NK-92 treated with Interleukin-12 subunit alpha and Interleukin-12 subunit beta, amount 100 ng/mL, for 24 hours (cell line): ENCODE measurements around the gene NAXE.
"Not testable (repeated sequence)": the region's sequence is repeated elsewhere in the genome, so short reads cannot be mapped to it uniquely, and the experiment has no call there.

ENCODE experiments used
- DNase-seq: peaks from one replicate; lab custom pipeline; 2025; lab: John Stamatoyannopoulos, UW

NAXE gene

DNA sequence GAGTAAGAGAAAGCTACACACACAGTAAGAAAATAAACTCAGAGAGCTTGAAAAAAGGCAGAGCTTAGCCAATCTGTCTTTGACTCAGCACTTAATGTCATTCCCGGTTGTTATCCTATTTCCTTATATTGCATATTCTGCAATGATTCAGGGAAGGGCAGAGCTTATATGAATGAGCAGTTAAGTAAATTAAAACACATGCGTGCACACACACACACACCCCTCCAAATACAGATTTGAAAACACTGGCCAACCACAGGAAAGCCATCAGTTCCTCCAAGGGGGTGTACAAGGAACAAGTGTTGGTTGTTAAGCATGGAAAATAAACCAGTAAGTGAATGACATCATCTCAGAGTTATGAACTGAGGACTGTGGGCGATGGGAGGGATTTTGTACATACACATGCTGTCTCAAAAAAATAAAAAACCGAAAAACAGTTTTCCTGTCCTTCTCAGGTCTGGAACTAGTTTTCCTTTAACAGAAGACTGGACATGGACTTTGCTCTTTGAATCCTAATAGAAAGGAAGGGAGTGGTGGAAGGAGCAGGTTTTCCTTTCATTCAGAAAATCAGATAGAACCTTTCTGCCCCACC is 20.2 kb upstream of the NAXE start:
- no peak for DNase-seq

DNA sequence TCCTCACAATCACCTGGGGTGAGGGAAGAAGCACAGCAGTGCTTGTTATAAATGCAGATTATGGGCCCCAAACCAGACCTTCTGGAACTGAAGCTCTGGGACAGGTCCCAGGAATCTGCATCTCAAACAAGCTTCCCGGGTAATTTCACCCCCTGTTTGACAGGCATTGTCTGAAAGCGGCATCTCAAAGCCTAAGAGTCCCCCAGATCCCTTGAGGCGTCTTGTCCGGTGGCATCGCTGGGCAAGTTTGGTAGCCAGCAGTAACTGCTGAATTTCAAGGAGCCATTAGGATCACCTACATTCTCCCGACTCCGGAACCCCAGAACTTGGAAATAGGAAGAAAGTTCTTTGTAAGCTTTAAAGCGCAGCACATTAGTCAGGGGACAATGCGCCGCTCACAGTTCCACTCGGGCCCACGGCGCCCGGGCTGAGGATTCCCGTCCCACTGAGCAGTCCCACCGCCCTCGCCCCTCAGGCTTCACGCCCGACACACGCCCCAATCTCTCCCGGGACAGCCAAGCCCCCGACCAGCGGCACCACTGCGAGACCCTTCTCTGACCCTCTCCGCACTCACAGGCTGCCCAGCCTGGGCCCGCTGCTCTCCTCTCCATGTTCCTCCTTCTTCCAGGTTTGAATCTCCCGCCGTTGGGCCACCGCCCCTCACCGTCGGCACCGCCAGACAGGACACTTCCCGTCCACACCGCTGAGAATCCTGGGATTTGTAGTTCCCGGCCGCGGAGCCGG is 19.5 kb upstream of the NAXE start, which contains the start of gene IQGAP3:
Gene IQGAP3, minus strand, starts transcription at position 647 of the 744 bp plus-strand sequence. Its CDS starts 36 bp downstream, at position 611.
- DNase-seq: no peak

DNA sequence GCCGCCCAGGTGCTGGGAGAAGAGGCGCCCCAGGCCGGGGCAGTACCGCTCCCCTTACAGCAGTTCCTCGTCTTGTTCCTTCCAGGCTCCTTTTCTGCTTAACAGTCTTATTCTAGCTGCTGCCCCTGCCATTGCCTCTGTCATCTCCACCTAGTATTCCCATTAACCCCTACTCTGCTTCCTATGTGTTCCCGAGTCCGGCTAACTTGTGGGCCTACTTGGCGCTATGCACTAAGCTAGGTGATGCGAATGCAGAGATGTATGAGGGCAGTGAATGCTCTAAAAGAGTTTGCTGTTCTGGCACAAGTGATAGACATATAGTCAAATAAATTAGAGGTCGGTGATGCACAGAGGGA is 18.9 kb upstream of the NAXE start:
- no peak for DNase-seq

DNA sequence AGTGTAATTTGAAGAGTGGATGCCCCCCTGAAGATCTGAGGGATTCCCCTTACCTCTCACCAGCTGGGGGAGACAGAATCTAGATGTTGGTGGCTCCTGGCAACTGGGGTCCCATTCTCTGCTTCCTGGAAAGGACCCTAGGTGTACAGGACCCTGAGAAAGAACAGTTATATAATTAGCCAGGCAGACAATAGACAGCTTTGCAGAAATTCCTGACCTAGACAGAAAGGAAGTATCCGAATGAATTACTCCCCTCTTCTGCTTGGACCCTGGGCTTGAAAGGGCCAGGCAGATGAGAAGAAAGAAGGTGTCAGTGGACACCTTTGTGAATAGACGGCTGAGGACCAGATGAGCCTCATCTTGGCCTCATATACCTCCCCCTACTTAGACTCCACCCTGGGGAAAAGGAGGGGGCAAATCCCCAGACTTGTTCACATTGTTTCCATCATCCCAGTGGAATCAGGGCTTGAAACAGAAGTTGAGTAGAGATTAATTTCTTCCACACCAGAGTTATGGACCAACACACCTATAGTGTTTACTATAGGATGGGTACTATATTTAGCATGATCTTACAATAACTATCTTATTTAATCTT is 17.4 kb upstream of the NAXE start:
- DNase-seq: no peak

DNA sequence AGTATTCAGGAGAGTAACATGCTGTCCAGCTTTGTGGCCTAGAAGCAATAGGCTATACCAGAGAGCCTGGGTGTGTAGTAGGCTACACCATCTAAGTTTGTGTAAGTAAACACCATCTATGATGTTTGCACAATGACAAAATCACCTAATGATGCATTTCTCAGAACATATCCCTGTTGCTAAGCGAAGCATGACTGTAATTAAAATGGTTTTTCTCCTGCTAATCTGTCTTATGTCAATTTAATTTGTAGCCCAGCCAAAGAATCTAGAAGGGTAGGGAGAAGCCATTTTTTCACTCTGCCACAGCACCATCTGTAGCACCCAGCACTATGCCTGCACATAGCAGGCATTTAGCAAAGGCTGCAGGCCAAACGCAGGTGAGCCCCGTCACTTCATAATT is 14.0 kb upstream of the NAXE start:
- no peak for DNase-seq

DNA sequence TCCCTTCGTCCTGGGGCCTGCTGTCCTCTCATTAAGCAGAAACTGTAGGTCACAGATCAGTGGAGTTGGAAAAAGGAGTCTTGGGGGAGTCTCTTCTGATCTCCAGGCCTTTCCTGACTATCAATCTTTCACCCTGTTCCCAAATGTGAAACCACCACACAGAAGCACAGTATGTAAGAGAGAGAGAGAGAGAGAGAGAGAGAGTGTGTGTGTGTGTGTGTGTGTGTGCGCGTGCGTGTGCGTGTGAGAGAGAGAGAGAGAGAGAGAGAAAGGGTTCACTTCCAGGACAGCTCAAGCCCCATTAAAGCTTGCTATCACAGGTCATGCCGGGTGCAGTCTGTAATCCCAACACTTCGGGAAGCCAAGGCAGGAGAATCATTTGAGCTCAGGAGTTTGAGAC is 13.5 kb upstream of the NAXE start:
- DNase-seq: no peak

DNA sequence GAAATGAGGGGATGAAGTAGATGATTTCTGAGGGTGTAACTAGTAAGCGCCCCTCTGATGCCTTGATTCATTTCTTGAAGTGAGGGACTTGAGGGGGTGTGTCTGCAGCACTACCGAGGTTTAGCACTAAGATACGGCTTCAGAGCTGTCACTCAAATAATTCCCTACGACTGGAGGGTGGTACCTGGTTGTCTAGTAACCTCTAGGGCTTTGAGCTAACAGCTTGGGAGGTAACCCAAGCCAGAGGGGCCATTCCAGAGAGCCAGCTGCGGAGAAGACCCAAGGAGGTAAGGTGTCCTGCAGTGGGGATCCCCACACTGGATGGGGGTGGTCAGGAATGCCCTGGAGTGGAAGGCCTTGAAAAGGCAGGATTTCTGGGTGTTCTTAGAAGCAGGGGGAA is 12.1 kb upstream of the NAXE start, which contains the start of gene TTC24:
Gene TTC24, plus strand, starts transcription at position 252 of the 400 bp plus-strand sequence. CDS start 1,642 bp downstream, outside the sequence.
- no peak for DNase-seq

DNA sequence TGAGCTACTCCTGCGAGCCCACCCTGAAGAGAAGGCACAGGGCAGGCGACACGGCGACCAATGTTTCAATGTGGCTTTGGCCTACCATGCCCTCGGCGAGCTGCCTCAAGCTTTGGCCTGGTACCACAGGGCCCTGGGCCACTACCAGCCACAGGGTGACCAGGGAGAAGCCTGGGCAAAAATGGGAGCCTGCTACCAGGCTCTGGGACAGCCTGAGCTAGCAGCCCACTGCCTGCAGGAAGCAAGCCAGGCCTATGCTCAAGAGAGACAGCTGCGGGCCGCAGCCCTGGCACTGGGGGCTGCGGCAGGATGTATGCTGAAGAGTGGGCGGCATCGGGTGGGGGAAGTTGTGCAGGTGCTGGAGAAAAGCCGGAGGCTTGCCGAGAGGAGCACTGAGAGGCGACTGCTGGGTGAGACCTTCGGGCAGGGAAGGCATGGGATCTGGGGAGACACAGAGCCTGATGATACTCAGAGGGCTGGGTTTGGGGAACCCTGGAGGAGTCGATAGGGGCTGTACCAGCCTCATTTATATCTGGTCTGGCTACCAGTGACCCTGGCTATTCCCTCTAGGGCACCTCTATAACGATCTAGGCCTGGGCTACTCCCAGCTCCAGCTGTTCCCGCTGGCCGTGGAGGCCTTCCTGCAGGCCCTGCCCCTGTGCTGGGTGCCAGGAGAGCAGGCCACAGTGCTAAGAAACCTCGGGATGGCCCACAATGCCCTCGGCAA is 9.8 kb upstream of the NAXE start:
- no peak for DNase-seq

DNA sequence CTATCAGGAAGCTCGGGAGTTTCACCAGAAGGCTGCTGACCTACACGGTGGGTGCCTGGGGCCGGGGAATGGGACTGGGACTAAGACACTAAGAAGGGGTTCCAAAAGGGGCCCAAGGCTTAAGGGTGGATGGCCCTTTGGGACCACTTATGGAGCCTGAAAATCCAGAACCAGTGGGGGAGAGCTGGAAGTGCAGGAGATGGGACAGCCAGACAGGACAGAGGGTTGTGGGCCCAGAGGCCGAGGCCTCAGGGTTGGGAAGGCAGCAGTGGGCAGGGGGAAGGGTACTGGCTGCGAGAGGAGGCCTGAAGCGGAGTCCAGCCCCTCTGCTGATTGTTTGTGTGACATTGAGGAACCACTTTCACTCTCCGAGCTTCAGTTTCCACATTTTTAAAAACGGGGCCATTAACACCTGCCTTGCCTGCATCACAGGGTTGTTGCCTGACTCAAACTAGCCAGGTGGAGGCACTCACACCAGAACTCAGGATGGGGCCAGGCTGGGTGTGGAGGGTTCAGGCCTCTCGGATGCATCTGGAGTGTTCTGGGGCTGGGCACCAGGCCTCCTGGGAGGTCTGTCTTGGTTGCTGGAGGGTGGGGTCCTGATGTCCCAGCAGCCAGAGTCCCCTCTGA is 9.1 kb upstream of the NAXE start:
- no peak for DNase-seq

DNA sequence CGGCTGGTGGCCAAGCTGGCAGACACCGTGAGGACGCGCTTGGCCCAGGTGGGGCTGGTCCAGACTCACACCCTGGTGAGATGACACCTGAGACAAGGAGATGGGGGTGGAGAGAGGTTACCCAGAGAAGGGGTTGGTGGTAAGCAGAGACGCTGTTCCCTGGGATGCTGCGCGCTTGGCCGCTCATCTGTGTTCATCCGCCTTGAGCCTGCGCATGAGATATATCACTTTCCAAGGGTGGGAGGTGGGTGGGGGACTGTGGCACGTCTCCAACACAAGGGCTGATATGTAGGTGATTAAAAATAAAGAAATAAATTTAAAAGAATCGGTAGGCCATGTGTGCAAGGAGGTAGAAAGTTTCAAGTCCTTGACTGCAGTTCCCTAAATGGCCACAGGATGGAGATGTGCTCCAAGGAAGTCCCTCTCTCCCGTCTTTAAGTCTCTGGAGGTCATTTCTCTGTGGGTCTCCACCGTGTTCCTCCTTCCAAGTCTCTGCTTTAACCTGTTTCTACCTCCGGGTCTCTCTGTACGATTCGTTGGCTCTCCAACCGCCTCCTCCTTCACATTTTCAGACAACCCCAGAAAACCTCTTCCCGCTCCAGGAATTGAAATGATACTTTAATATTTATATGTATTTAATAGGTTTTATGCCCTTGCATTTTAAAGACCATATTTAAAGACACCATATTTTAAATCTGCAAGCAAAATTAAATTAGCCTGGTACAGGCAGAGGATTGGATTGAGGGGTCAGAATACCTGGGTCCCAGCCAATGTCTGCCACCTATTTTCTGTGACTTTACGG is 7.6 kb upstream of the NAXE start:
- peak; percentile 35 for DNase-seq

DNA sequence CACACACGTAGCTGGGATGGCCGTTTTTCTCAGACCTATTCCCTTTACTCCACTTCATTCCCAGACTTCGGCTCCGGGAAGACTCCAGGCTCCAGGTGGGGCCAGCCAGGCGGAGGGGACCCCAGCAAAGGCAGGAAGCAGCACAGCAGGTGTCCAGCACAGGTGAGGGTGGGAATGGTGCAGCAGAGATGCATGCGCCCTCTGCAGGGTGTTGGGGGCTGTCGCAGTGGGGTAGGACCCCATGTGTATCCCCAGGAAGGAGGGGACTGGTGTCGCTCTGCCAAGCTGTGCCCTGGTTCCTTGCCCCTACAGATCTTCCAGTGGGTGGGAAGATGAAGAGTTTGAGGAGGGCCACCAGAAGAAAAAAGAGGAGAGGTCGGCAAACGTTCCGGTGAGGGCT is 6.8 kb upstream of the NAXE start:
- no peak for DNase-seq

DNA sequence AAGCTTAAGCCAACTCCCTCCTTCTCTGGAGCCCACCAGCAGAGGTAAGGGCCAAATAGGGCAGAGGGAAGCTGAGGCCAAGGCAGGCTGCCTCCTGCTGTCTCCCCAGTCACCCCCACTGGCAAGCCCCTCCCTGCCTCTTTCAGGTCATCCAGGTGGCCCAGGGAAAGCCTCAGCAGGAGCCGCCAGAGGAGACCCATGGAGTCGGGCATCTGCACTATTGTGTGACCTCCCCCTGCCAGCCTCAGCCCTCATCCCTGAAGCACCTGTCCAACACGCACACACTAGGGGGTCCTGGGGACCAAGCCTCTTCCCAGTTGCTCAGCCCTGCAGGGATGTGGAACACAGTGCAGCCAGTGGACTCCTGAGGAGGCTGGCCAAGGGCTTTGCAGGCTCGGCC is 5.3 kb upstream of the NAXE start:
- no peak for DNase-seq

DNA sequence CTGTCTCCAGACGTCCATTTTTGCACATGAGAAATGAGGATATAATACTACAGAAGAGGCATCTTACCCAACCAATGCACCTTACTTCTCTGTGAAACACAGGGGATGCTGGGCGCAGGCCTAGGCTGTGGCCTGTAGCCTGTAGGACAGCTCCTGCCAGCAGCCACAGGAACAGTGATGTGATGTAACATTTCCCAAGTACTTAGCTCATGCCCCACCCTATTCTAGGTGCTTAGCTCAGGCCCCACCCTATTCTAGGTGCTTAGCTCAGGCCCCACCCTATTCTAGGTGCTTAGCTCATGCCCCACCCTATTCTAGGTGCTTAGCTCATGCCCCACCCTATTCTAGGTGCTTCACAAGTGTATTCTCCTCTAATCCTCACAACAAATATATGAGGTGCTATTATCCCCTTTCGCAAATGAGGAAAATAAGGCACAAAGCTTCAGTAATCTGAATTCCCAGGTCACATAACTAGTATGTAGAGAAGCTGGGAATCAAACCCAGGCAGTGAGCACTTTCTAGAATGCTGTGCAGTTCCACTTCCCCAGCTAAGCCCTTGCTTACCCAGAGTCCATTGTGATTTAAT is 4.6 kb upstream of the NAXE start:
- no peak for DNase-seq

DNA sequence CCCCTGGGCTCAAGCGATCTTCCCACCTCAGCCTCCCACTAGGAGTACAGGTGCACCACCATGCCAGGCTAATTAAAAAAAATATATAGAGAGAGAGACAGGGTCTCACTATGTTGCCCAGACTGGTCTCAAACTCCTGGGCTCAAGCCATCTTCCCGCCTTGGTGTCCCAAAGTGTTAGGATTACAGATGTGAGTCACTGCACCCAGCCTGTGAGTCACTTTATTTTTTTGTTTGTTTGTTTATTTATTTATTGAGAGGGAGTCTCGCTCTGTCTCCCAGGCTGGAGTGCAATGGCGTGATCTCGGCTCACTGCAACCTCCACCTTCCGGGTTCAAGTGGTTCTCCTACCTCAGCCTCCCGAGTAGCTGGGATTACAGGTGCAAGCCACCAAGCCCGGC is 3.6 kb upstream of the NAXE start:
- not testable (repeated sequence) for DNase-seq

DNA sequence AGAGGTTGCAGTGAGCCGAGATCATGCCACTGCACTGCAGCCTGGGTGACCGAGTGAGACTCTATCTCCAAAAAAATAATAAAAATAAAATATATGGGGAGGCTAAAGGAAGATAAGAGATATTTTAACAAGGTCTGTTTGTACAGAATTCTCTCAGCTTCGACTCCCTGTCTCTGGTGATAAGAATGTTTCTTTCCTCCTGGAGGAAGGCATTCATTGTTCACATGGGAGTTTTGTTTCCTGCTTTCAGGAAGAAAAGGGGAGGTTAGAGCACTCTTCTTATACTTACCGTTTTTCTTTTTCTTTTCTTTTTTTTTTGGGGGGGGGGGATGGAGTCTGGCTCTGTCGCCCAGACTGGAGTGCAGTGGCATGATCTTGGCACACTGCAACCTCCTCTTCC is 2.0 kb upstream of the NAXE start:
- no peak for DNase-seq

DNA sequence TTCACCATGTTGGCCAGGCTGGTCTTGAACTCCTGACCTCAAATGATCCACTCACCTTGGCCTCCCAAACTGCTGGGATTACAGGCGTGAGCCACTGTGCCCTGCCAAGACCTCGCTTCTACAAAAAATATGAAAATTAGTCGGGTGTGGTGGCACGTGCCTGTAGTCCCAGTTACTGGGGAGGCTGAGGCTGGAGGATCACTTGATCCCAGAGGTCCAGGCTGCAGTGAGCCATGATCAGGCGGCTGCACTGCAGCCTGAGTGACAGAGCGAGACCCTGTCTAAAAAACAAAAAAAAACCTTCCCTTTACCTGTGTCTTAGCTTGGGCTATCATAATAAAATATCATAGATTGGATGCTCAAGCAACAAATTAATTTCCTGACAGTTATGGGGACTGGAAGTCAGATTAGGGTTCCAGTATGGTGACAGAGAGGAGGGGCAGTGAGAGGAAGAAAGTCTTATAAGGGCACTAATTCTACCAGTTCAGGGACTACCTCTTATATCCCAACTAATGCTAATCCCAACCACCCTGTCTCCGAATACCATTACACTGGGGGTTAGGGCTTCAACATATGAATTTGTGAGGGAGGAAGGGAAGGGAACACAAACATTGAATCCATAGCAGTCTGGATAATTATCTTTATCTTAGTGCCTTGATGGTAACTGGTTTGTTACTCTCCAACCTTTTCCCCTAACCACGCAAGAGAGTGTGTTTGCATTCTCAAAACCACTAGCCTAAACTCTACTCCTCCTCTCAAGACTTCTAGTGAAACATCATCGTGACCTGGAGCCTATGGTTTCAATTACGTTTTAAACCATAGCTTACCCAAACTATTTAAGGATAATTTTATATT is 1.0 kb upstream of the NAXE start:
- no peak for DNase-seq

DNA sequence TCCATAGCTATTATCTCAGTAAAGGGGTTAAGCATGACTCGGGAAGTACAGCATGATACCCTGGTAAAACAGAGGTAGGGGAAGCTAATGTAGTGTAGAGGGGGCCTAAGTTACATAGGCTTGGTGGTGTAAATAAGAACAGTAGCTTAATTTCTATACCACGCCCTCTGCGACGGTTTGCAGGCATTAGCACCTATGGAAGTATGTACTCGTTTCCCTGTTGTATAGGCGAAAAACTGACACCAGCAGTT is 470 bp upstream of the NAXE start:
- no peak for DNase-seq

DNA sequence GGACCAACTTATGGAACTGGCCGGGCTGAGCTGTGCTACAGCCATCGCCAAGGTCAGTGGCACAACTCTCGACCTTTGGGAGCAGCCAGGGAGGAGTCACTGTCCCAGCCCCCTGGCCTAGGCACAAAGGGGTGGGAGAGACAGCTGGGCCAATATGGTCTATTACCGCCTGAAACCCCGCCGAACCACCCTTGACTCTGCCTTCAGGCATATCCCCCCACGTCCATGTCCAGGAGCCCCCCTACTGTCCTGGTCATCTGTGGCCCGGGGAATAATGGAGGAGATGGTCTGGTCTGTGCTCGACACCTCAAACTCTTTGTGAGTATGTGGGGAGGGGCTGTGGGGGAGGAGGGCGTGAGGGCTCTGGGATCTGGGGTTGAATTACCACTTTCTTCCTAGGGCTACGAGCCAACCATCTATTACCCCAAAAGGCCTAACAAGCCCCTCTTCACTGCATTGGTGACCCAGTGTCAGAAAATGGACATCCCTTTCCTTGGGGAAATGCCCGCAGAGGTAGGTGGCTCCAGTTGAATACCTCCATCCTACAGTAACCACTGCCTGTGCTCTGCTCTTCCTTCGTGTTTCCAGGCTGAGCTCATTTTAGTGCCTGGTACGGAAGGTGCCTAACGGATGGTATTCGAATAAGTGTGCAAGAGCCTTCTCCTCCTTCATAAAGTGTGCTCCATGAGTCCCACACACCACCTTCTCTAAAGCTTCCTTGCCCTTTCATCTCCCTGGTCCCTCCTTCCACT is 758 bp downstream of the NAXE start:
- no peak for DNase-seq

DNA sequence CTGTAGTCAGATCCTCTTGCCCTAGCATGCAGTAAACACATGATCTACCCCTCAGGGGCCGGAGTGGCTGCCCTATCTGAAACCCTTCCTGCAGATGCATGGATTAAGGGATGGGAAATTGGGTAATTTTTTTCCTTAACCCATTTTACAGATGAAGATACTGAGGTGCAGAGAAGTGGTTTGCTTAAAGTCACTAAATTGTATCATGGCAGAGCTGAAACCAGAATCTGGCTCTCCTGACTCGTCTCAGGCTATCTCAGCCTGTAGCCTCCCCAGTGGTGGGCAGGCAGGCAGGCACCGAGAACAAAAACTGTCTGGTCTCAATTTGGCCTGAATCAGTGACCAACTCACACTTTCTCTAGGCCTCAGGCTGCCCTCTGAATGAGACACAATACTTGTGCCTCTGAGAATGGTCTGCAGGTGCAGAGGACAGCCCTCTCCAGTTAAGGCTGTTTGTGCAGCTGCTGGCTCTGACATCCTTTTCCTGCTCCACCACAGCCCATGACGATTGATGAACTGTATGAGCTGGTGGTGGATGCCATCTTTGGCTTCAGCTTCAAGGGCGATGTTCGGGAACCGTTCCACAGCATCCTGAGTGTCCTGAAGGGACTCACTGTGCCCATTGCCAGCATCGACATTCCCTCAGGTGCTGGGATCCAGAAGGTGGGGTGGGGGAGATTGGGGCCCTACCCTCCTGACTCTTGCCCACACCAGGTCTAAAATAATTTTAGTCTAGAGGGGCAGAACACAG is 1.5 kb downstream of the NAXE start:
- no peak for DNase-seq
